ENCODE data around the gene SLC45A1.

DNA sequence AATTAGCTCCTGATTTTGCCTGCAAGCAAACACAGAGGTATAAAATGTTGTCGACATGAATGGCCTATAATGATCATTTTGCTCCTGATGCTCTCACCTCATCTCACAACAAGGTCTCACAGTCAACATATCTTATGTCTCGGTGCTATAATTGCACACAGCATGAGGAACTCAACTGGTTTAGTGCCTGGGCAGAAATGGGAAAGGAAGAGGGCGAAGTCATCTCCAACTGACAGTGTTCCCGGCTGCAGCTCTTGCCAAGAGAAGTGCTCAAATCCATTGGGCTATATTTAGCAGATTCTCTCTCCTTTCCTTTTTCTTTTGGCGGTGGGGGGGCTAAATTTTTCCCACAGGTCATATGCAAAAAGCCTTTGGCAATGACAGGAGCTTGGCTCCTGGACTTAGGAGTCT is 53.0 kb downstream of the SLC45A1 start:
- TF ChIP-seq ZNF600 (tag by site-specific recombination; IDR thresholded peaks at IDR 0.05) (no peak), HOXD13 (CRISPR knock-in tag; IDR thresholded peaks at IDR 0.05; ENCODE audit: borderline replicate concordance) (no peak), ZNF664 (tag by site-specific recombination; IDR thresholded peaks at IDR 0.05) (no peak), ZNF221 (tag by site-specific recombination; IDR thresholded peaks at IDR 0.05; ENCODE audit: borderline replicate concordance) (no peak), EGR2 (tag by site-specific recombination; IDR thresholded peaks at IDR 0.05; ENCODE audit: low read depth) (no peak), ZNF530 (tag by site-specific recombination; IDR thresholded peaks at IDR 0.05; ENCODE audit: low read depth) (no peak), MZF1 (tag by site-specific recombination; IDR thresholded peaks at IDR 0.05; ENCODE audit: borderline replicate concordance) (no peak), ZFP37 (tag by site-specific recombination; IDR thresholded peaks at IDR 0.05) (no peak)
- TF ChIP-seq, protein P1, sequence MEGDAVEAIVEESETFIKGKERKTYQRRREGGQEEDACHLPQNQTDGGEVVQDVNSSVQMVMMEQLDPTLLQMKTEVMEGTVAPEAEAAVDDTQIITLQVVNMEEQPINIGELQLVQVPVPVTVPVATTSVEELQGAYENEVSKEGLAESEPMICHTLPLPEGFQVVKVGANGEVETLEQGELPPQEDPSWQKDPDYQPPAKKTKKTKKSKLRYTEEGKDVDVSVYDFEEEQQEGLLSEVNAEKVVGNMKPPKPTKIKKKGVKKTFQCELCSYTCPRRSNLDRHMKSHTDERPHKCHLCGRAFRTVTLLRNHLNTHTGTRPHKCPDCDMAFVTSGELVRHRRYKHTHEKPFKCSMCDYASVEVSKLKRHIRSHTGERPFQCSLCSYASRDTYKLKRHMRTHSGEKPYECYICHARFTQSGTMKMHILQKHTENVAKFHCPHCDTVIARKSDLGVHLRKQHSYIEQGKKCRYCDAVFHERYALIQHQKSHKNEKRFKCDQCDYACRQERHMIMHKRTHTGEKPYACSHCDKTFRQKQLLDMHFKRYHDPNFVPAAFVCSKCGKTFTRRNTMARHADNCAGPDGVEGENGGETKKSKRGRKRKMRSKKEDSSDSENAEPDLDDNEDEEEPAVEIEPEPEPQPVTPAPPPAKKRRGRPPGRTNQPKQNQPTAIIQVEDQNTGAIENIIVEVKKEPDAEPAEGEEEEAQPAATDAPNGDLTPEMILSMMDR (tag by site-specific recombination; IDR thresholded peaks at IDR 0.05) = no peak
- TF ChIP-seq, protein P2, sequence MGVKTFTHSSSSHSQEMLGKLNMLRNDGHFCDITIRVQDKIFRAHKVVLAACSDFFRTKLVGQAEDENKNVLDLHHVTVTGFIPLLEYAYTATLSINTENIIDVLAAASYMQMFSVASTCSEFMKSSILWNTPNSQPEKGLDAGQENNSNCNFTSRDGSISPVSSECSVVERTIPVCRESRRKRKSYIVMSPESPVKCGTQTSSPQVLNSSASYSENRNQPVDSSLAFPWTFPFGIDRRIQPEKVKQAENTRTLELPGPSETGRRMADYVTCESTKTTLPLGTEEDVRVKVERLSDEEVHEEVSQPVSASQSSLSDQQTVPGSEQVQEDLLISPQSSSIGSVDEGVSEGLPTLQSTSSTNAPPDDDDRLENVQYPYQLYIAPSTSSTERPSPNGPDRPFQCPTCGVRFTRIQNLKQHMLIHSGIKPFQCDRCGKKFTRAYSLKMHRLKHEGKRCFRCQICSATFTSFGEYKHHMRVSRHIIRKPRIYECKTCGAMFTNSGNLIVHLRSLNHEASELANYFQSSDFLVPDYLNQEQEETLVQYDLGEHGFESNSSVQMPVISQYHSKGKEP (tag by site-specific recombination; IDR thresholded peaks at IDR 0.05) = no peak

Measured in HEK293 (cell line).